GM12878 (cell line): ENCODE results near the gene BTF3. TPM values are rescaled to one million over a fixed set of nuclear protein-coding genes. Genes with fewer than 3 reads are reported as not detected.

Experiments used
- ATF3 ChIP-seq: IDR thresholded peaks from 2 replicates; pipeline ENCODE4 v1.6.1; 2011; ENCODE audit warnings: low read depth, mild to moderate bottlenecking, low read length, moderate library complexity, borderline replicate concordance; ENCODE audit errors: extremely low read depth
- BCLAF1 ChIP-seq: fragments of 450-650 bp; IDR thresholded peaks from 2 replicates; pipeline ENCODE4 v1.6.1; 2017; ENCODE audit warnings: antibody characterized with exemption, mild to moderate bottlenecking, moderate library complexity
- IRF5 ChIP-seq: fragments of 450-650 bp; IDR thresholded peaks from 2 replicates; pipeline ENCODE4 v1.6.1; 2017; ENCODE audit warnings: borderline replicate concordance
- MXI1 ChIP-seq: fragments of 150-350 bp; IDR thresholded peaks from 2 replicates; pipeline ENCODE4 v1.6.1; 2011; ENCODE audit warnings: low read depth, mild to moderate bottlenecking, inconsistent platforms, low read length, improper control_type of control experiment
- POLR2AphosphoS5 ChIP-seq: IDR thresholded peaks from 2 replicates; pipeline ENCODE4 v1.6.1; 2011; ENCODE audit warnings: mild to moderate bottlenecking, low read length, inconsistent platforms
- POU2F2 ChIP-seq: IDR thresholded peaks from 3 replicates; pipeline ENCODE4 v1.6.1; 2011; ENCODE audit warnings: low read depth, mild to moderate bottlenecking, low read length, borderline replicate concordance
- PRDM15 ChIP-seq: fragments of 450-650 bp; formaldehyde crosslinking; IDR thresholded peaks from 2 replicates; pipeline ENCODE4 v1.4.0; 2020; ENCODE audit warnings: mild to moderate bottlenecking, moderate library complexity
- SREBF1 ChIP-seq: IDR thresholded peaks from 2 replicates; pipeline ENCODE4 v1.6.1; 2012; ENCODE audit warnings: mild to moderate bottlenecking, low read length
- SUZ12 ChIP-seq: fragments of 200-600 bp; sonication (generic); IDR thresholded peaks from one replicate; pipeline ENCODE4 v1.6.1; 2018; ENCODE audit warnings: antibody characterized with exemption, mild to moderate bottlenecking; ENCODE audit not compliant: unreplicated experiment
- ZNF384 ChIP-seq: IDR thresholded peaks from 2 replicates; pipeline ENCODE4 v1.6.1; 2012; ENCODE audit warnings: low read depth, mild to moderate bottlenecking, low read length, improper control_type of control experiment, borderline replicate concordance
- polyA plus RNA-seq, 11 experiments: library from polyadenylated mRNA; depleted of rRNA in 4 of 11; unstranded in 6 of 11; stranded (reverse) in 5 of 11; fragments of >200 nt; fragmentation: Nextera tagmentation in 4 of 11; fragmentation: Illumina TruSeq in 1 of 11; extraction: Ambion mirVana in 4 of 11; extraction: Trizol in 1 of 11; gene quantifications; 1 replicate in 1 of 11; 2 replicates in 10 of 11; pipeline versions ENCODE4 v1.2.1 to v1.2.3, GENCODE V29; 2011 to 2016; ENCODE audit warnings: inconsistent platforms in 2 of 11, missing spikeins in 2 of 11, low read depth in 1 of 11
- total RNA-seq, 4 experiments: library from RNA; depleted of rRNA in 3 of 4; stranded (reverse); fragments of >200 nt in 3 of 4; fragmentation: Illumina TruSeq in 1 of 4; extraction: Trizol in 1 of 4; gene quantifications; 2 replicates each; pipeline versions ENCODE4 v1.2.1 to v1.2.3, GENCODE V29; 2013 to 2021

BTF3 gene
- total and polyA plus RNA-seq, 10 of the 15 experiments (the other 5 are each of a cell fraction or from before 2014, with no cell fraction given), result 492 to 1,650 (median 904) TPM

GRCh38 chr5:73450137-73450536, 48.1 kb upstream of the BTF3 start (continued):
- no peak for TF ChIP-seq IRF5
- no peak for TF ChIP-seq MXI1
- no peak for TF ChIP-seq SREBF1
- no peak for TF ChIP-seq SUZ12
- no peak for TF ChIP-seq POLR2AphosphoS5
- no peak for TF ChIP-seq BCLAF1
- no peak for TF ChIP-seq ZNF384
- TF ChIP-seq POU2F2, result no peak
- no peak for TF ChIP-seq ATF3
- TF ChIP-seq PRDM15 (CRISPR knock-in tag), result no peak
